Measurements from ENCODE around the gene TMEM248. TPM values are rescaled to one million over a fixed set of nuclear protein-coding genes. Genes with fewer than 3 reads are reported as not detected.
A peak's percentile ranks its signal among the peaks of the same experiment; 100 is the strongest.

Gene TMEM248
- polyA plus RNA-seq, 1 donor from 2014 or later, result 121 TPM

- H3K36me3 Mint-ChIP-seq, result peaks cover 2% of the 10 kb centered on the region
- H3K4me1 Mint-ChIP-seq, result peaks cover 9 to 35% (median 11%) of the 10 kb centered on the region in 3 donors
- peak overlapping the region; percentile 93 to 97 (median 96) for H3K27ac Mint-ChIP-seq
- peaks cover 0 to 3% (median 1%) of the 10 kb centered on the region in 3 donors for H3K9me3 Mint-ChIP-seq
- H3K4me3 Mint-ChIP-seq, result peak overlapping the region; percentile 89 to 99 (median 96)
- no peaks in the 10 kb centered on the region for H3K27me3 Mint-ChIP-seq
Observed at GRCh38 chr7:66921396-66921917, 432 bp downstream of the TMEM248 start.

- H3K4me3 Mint-ChIP-seq, result peak overlapping the region; percentile 89 to 99 (median 96)
- H3K27me3 Mint-ChIP-seq, result no peaks in the 10 kb centered on the region
- peak overlapping the region; percentile 93 to 97 (median 96) for H3K27ac Mint-ChIP-seq
- peaks cover 12 to 36% (median 16%) of the 10 kb centered on the region in 3 donors for H3K4me1 Mint-ChIP-seq
- H3K36me3 Mint-ChIP-seq, result peaks cover 2% of the 10 kb centered on the region
- peaks cover 0 to 3% (median 1%) of the 10 kb centered on the region in 3 donors for H3K9me3 Mint-ChIP-seq
Observed at GRCh38 chr7:66921918-66922486, 977 bp downstream of the TMEM248 start.

- Mint-ChIP-seq H3K36me3 (peaks cover 2% of the 10 kb centered on the region), H3K27me3 (no peaks in the 10 kb centered on the region), H3K27ac (peak overlapping the region in 2 of 3 donors; percentile 2 to 21), H3K4me3 (peak overlapping the region in 1 of 4 donors; percentile 24), H3K9me3 (peaks cover 0 to 3% (median 0%) of the 10 kb centered on the region in 3 donors), H3K4me1 (peaks cover 17 to 51% (median 28%) of the 10 kb centered on the region in 3 donors)
Observed at GRCh38 chr7:66925255-66925654, 4.2 kb downstream of the TMEM248 start.

GRCh38 chr7:66927348-66927948 is 6.4 kb downstream of the TMEM248 start:
- H3K4me3 Mint-ChIP-seq, result peak overlapping the region in 1 of 4 donors; percentile 47
- H3K27ac Mint-ChIP-seq, result no peak overlapping the region
- no peaks in the 10 kb centered on the region for H3K27me3 Mint-ChIP-seq
- H3K9me3 Mint-ChIP-seq, result no peaks in the 10 kb centered on the region
- H3K36me3 Mint-ChIP-seq, result peaks cover 7% of the 10 kb centered on the region
- H3K4me1 Mint-ChIP-seq, result peaks cover 9 to 47% (median 27%) of the 10 kb centered on the region in 3 donors

GRCh38 chr7:66928388-66928787 is 7.4 kb downstream of the TMEM248 start:
- Mint-ChIP-seq H3K9me3 (no peaks in the 10 kb centered on the region), H3K4me3 (peak overlapping the region in 1 of 4 donors; percentile 23), H3K27ac (no peak overlapping the region), H3K4me1 (peaks cover 9 to 44% (median 31%) of the 10 kb centered on the region in 3 donors), H3K36me3 (peaks cover 7% of the 10 kb centered on the region), H3K27me3 (no peaks in the 10 kb centered on the region)

GRCh38 chr7:66929165-66929564 is 8.1 kb downstream of the TMEM248 start:
- Mint-ChIP-seq H3K27ac (peak overlapping the region in 1 of 3 donors; percentile 3), H3K9me3 (no peaks in the 10 kb centered on the region), H3K27me3 (no peaks in the 10 kb centered on the region), H3K4me3 (no peak overlapping the region), H3K36me3 (peaks cover 8% of the 10 kb centered on the region), H3K4me1 (peaks cover 13 to 43% (median 32%) of the 10 kb centered on the region in 3 donors)

- H3K27ac Mint-ChIP-seq, result no peak overlapping the region
- peak overlapping the region in 2 of 4 donors; percentile 8 to 78 for H3K4me3 Mint-ChIP-seq
- H3K36me3 Mint-ChIP-seq, result peaks cover 11% of the 10 kb centered on the region
- H3K4me1 Mint-ChIP-seq, result peaks cover 18 to 46% (median 35%) of the 10 kb centered on the region in 3 donors
- no peaks in the 10 kb centered on the region for H3K27me3 Mint-ChIP-seq
- no peaks in the 10 kb centered on the region for H3K9me3 Mint-ChIP-seq
Observed at GRCh38 chr7:66929935-66930334, 8.9 kb downstream of the TMEM248 start.

- no peaks in the 10 kb centered on the region for H3K27me3 Mint-ChIP-seq
- no peak overlapping the region for H3K4me3 Mint-ChIP-seq
- no peak overlapping the region for H3K27ac Mint-ChIP-seq
- H3K9me3 Mint-ChIP-seq, result no peaks in the 10 kb centered on the region
- H3K36me3 Mint-ChIP-seq, result peaks cover 9% of the 10 kb centered on the region
- H3K4me1 Mint-ChIP-seq, result peaks cover 18 to 44% (median 34%) of the 10 kb centered on the region in 3 donors
Observed at GRCh38 chr7:66930341-66930740, 9.3 kb downstream of the TMEM248 start.

GRCh38 chr7:66933469-66933868 is 12.4 kb downstream of the TMEM248 start:
- Mint-ChIP-seq H3K36me3 (peaks cover 19% of the 10 kb centered on the region), H3K9me3 (peaks cover 0 to 1% (median 0%) of the 10 kb centered on the region in 3 donors), H3K4me3 (peak overlapping the region in 1 of 4 donors; percentile 68), H3K27me3 (no peaks in the 10 kb centered on the region), H3K27ac (no peak overlapping the region), H3K4me1 (peaks cover 28 to 50% (median 42%) of the 10 kb centered on the region in 3 donors)

GRCh38 chr7:66937940-66938339 is 16.9 kb downstream of the TMEM248 start:
- Mint-ChIP-seq H3K36me3 (peaks cover 15% of the 10 kb centered on the region), H3K27me3 (no peaks in the 10 kb centered on the region), H3K9me3 (peaks cover 0 to 1% (median 0%) of the 10 kb centered on the region in 3 donors), H3K4me3 (peak overlapping the region in 1 of 4 donors; percentile 66), H3K27ac (no peak overlapping the region), H3K4me1 (peaks cover 33 to 47% (median 37%) of the 10 kb centered on the region in 3 donors)

- Mint-ChIP-seq H3K4me3 (no peak overlapping the region), H3K36me3 (peaks cover 13% of the 10 kb centered on the region), H3K9me3 (peaks cover 0 to 1% (median 0%) of the 10 kb centered on the region in 3 donors), H3K27me3 (no peaks in the 10 kb centered on the region), H3K4me1 (peaks cover 25 to 42% (median 31%) of the 10 kb centered on the region in 3 donors), H3K27ac (peak overlapping the region in 1 of 3 donors; percentile 80)
Observed at GRCh38 chr7:66939325-66939724, 18.3 kb downstream of the TMEM248 start.

- Mint-ChIP-seq H3K36me3 (no peaks in the 10 kb centered on the region), H3K4me3 (no peak overlapping the region), H3K4me1 (peaks cover 0 to 6% (median 5%) of the 10 kb centered on the region in 3 donors), H3K27me3 (no peaks in the 10 kb centered on the region), H3K27ac (no peak overlapping the region), H3K9me3 (no peaks in the 10 kb centered on the region)
Observed at GRCh38 chr7:66946545-66946944, 25.5 kb downstream of the TMEM248 start.

- Mint-ChIP-seq H3K36me3 (no peaks in the 10 kb centered on the region), H3K27ac (no peak overlapping the region), H3K4me3 (no peak overlapping the region), H3K4me1 (peaks cover 11 to 14% (median 11%) of the 10 kb centered on the region in 3 donors), H3K27me3 (no peaks in the 10 kb centered on the region), H3K9me3 (no peaks in the 10 kb centered on the region)
Observed at GRCh38 chr7:66948480-66949109, 27.6 kb downstream of the TMEM248 start.

- Mint-ChIP-seq H3K4me3 (no peak overlapping the region), H3K4me1 (peaks cover 11 to 14% (median 11%) of the 10 kb centered on the region in 3 donors), H3K36me3 (no peaks in the 10 kb centered on the region), H3K27me3 (no peaks in the 10 kb centered on the region), H3K27ac (peak overlapping the region in 1 of 3 donors; percentile 43), H3K9me3 (no peaks in the 10 kb centered on the region)
Observed at GRCh38 chr7:66950311-66950710, 29.3 kb downstream of the TMEM248 start.

GRCh38 chr7:66950763-66951162 is 29.7 kb downstream of the TMEM248 start:
- H3K4me3 Mint-ChIP-seq, result no peak overlapping the region
- H3K27ac Mint-ChIP-seq, result no peak overlapping the region
- H3K9me3 Mint-ChIP-seq, result no peaks in the 10 kb centered on the region
- H3K4me1 Mint-ChIP-seq, result peaks cover 11 to 14% (median 11%) of the 10 kb centered on the region in 3 donors
- H3K36me3 Mint-ChIP-seq, result no peaks in the 10 kb centered on the region
- H3K27me3 Mint-ChIP-seq, result no peaks in the 10 kb centered on the region

Data from IgD-negative memory B cell (primary cell).